ENCODE results near the gene CHST8. TPM values are rescaled to one million over a fixed set of nuclear protein-coding genes. Genes with fewer than 3 reads are reported as not detected.

The CHST8 gene
- total and polyA plus RNA-seq, 8 donors = 0.23 to 25.5 TPM; not detected in 6

GRCh38 chr19:33580026-33580644 is 41.6 kb upstream of the CHST8 start:
- intact Hi-C loops (cut with DNase I; ENCODE audit: low total_unique reads) = no loop called here
- Histone ChIP-seq H3K4me3 (no peak overlapping the region), H3K27ac (no peak overlapping the region), H3K27me3 (peaks cover 0 to 11% (median 0%) of the 10 kb centered on the region in 3 donors), H3K4me1 (peaks cover 0 to 8% (median 3%) of the 10 kb centered on the region in 4 donors), H3K36me3 (no peaks in the 10 kb centered on the region), H3K9me3 (peaks cover 0 to 5% (median under 1%) of the 10 kb centered on the region in 4 donors)
- 22 to 43% (median 32%) methylated on average over 6 to 10 of the region's 10 CpGs for WGBS, 5 donors
- DNase-seq = peak; percentile 35 to 40
- no peak for TF ChIP-seq CTCF (IDR thresholded peaks at IDR 0.05)
- no peak for TF ChIP-seq POLR2AphosphoS5 (IDR thresholded peaks at IDR 0.05)
- TF ChIP-seq POLR2A (IDR thresholded peaks at IDR 0.05) = no peak
- no peak for TF ChIP-seq EP300 (IDR thresholded peaks at IDR 0.05)

GRCh38 chr19:33580645-33581037 is 41.1 kb upstream of the CHST8 start:
- Histone ChIP-seq H3K36me3 (no peaks in the 10 kb centered on the region), H3K4me3 (no peak overlapping the region), H3K4me1 (peaks cover 0 to 8% (median 3%) of the 10 kb centered on the region in 4 donors), H3K27ac (no peak overlapping the region), H3K9me3 (no peaks in the 10 kb centered on the region), H3K27me3 (peaks cover 0 to 11% (median 0%) of the 10 kb centered on the region in 3 donors)
- DNase-seq = peak in 1 of 2 donors; percentile 14
- WGBS, 5 donors = 30 to 42% (median 39%) methylated on average over 3 to 8 of the region's 8 CpGs
- intact Hi-C loops (cut with DNase I; ENCODE audit: low total_unique reads) = no loop called here
- TF ChIP-seq POLR2A (IDR thresholded peaks at IDR 0.05) = no peak
- no peak for TF ChIP-seq EP300 (IDR thresholded peaks at IDR 0.05)
- no peak for TF ChIP-seq CTCF (IDR thresholded peaks at IDR 0.05)
- no peak for TF ChIP-seq POLR2AphosphoS5 (IDR thresholded peaks at IDR 0.05)

GRCh38 chr19:33582914-33583313 is 38.8 kb upstream of the CHST8 start:
- intact Hi-C loops (cut with DNase I; ENCODE audit: low total_unique reads) = no loop called here
- peaks cover 0 to 11% (median 0%) of the 10 kb centered on the region in 3 donors for H3K27me3 ChIP-seq
- TF ChIP-seq CTCF (IDR thresholded peaks at IDR 0.05) = no peak
- no peak for TF ChIP-seq POLR2AphosphoS5 (IDR thresholded peaks at IDR 0.05)
- no peak for TF ChIP-seq EP300 (IDR thresholded peaks at IDR 0.05)
- no peak for TF ChIP-seq POLR2A (IDR thresholded peaks at IDR 0.05)
- H3K4me3 ChIP-seq = no peak overlapping the region
- no peak overlapping the region for H3K27ac ChIP-seq
- WGBS, 5 donors = 54 to 65% (median 64%) methylated on average over 3 to 4 of the region's 4 CpGs
- H3K9me3 ChIP-seq = peaks cover 0 to 13% (median 11%) of the 10 kb centered on the region in 4 donors
- no peak for DNase-seq
- no peaks in the 10 kb centered on the region for H3K36me3 ChIP-seq
- H3K4me1 ChIP-seq = peaks cover 0 to 8% (median 3%) of the 10 kb centered on the region in 4 donors

GRCh38 chr19:33587150-33587549 is 34.6 kb upstream of the CHST8 start:
- Histone ChIP-seq H3K9me3 (peaks cover 0 to 24% (median 21%) of the 10 kb centered on the region in 4 donors), H3K4me3 (no peak overlapping the region), H3K27me3 (peaks cover 0 to 11% (median 0%) of the 10 kb centered on the region in 3 donors), H3K36me3 (no peaks in the 10 kb centered on the region), H3K27ac (no peak overlapping the region), H3K4me1 (no peaks in the 10 kb centered on the region)
- DNase-seq = no peak
- no peak for TF ChIP-seq POLR2AphosphoS5 (IDR thresholded peaks at IDR 0.05)
- no peak for TF ChIP-seq POLR2A (IDR thresholded peaks at IDR 0.05)
- TF ChIP-seq EP300 (IDR thresholded peaks at IDR 0.05) = no peak
- TF ChIP-seq CTCF (IDR thresholded peaks at IDR 0.05) = no peak
- WGBS, 5 donors = 70 to 87% (median 75%) methylated on average over 2 of the region's 2 CpGs
- intact Hi-C loops (cut with DNase I; ENCODE audit: low total_unique reads) = no loop called here
